ENCODE data around the gene POR. TPM values are rescaled to one million over a fixed set of nuclear protein-coding genes. Genes with fewer than 3 reads are reported as not detected.

Gene POR
- total and polyA plus RNA-seq, 2 of the 13 experiments (the other 11 are each of a cell fraction or from before 2014, with no cell fraction given), result 145 to 266 TPM

- TF ChIP-seq RBM22 (optimal IDR thresholded peaks at IDR 0.05; ENCODE audit: low read length), result peak; percentile 78
- TF ChIP-seq ZNF687 (CRISPR knock-in tag; IDR thresholded peaks at IDR 0.05), result peak; percentile 16; the same call in 1 of the 2 replicates
- TF ChIP-seq KMT2A (CRISPR knock-in tag; IDR thresholded peaks at IDR 0.05), result no peak
Measured at GRCh38 chr7:75955331-75955955, 40.5 kb downstream of the POR start (continued).

GRCh38 chr7:75957021-75957736 lies 42.2 kb downstream of the POR start:
- in situ Hi-C loops (cut with HindIII; ENCODE audit: extremely low pct_ligation_motif_present, low pct_unique_long_range_greater_than_20kb) (loop anchor here (5.0 kb wide), 1 partner anchor 40 kb away; the partner anchor contains the start of gene POR), intact Hi-C loops (cut with micrococcal nuclease; ENCODE audit: unreplicated experiment) (loop anchor here (2.0 kb wide), 1 partner anchor 50 kb away; no protein-coding TSS in a partner anchor)
- peak; percentile 32; the same call in 1 of the 2 replicates for TF ChIP-seq SAP130 (CRISPR knock-in tag; IDR thresholded peaks at IDR 0.05; ENCODE audit: low read depth)
- TF ChIP-seq GTF3A (CRISPR knock-in tag; conservative IDR thresholded peaks at IDR 0.05), result no peak
- TF ChIP-seq ZNF687 (CRISPR knock-in tag; IDR thresholded peaks at IDR 0.05), result peak; percentile 30; the same call in 1 of the 2 replicates
- no peak for TF ChIP-seq ZNF549 (CRISPR knock-in tag; IDR thresholded peaks at IDR 0.05)
- no peak for TF ChIP-seq ZNF879 (CRISPR knock-in tag; IDR thresholded peaks at IDR 0.05)
- TF ChIP-seq NR0B2 (CRISPR knock-in tag; IDR thresholded peaks at IDR 0.05), result no peak
- no peak for TF ChIP-seq SMYD3 (CRISPR knock-in tag; IDR thresholded peaks at IDR 0.05)
- no peak for TF ChIP-seq SALL1 (CRISPR knock-in tag; IDR thresholded peaks at IDR 0.05)
- no peak for TF ChIP-seq MTA3 (CRISPR knock-in tag; IDR thresholded peaks at IDR 0.05)
- TF ChIP-seq ZNF709 (CRISPR knock-in tag; IDR thresholded peaks at IDR 0.05), result no peak
- TF ChIP-seq ZNF17 (CRISPR knock-in tag; IDR thresholded peaks at IDR 0.05), result no peak

More at GRCh38 chr7:75957021-75957736, 42.2 kb downstream of the POR start:
- H3K9me3 ChIP-seq (ENCODE audit: low read length), result no peaks in the 10 kb centered on the region
- DNase-seq (ENCODE audit: low spot score) (peak; percentile 47), FAIRE-seq (no peak), ATAC-seq (no peak)
- ChIA-PET POLR2A (interaction anchor here (1.2 to 2.8 kb wide), 6 partner anchors 11 to 42 kb away, joined by 3 to 14 read pairs (median 6); partner anchors contain the start of gene POR), CTCF (ENCODE audit: low intra/inter-chr PET ratio, low total read pairs) (no interaction called here)
- peaks cover 25 to 75% of the 10 kb centered on the region in 2 experiments for H3K36me3 ChIP-seq (replicated peaks in 1 of 2; ENCODE audit: control insufficient read depth in 1 of 2, insufficient read depth in 2 of 2, low read length in 2 of 2)
- no TSS peak for BruUV-seq (replicated peaks)
- no peak overlapping the region for H2AFZ ChIP-seq (ENCODE audit: low read length)
- H3K4me3 ChIP-seq (replicated peaks in 1 of 3; ENCODE audit: insufficient read depth in 1 of 3, low read depth in 2 of 3, low read length in 3 of 3), result no peak overlapping the region
- no peak overlapping the region for H3K4me2 ChIP-seq (ENCODE audit: low read depth, low read length)
- peaks cover 88% of the 10 kb centered on the region for H3K4me1 ChIP-seq (ENCODE audit: insufficient read depth, low read length)
- no peaks in the 10 kb centered on the region for H3K27me3 ChIP-seq (ENCODE audit: control insufficient read depth in 1 of 2, insufficient read depth in 2 of 2, low read length in 2 of 2)
- WGBS (ENCODE audit: low lambda C conversion rate), result 92% methylated on average over 12 of the region's 16 CpGs
- H3K27ac ChIP-seq (ENCODE audit: extremely low read length, insufficient read depth, low read length), result peak overlapping the region; percentile 77
- H4K20me1 ChIP-seq (ENCODE audit: insufficient read depth, low read length), result peaks cover 55% of the 10 kb centered on the region
- H3K79me2 ChIP-seq (ENCODE audit: insufficient read depth, low read length), result peaks cover 56% of the 10 kb centered on the region
- H3K9ac ChIP-seq (ENCODE audit: insufficient read depth, low read depth, low read length), result 0 out of 2 replicates have a peak overlapping the region, but pooled peaks have one; percentile 20
